GM19099 (cell line): ENCODE measurements around the gene SPARCL1.

ENCODE experiments used
- POLR2A ChIP-seq: IDR thresholded peaks from 3 replicates; pipeline ENCODE4 v1.6.1; 2011; ENCODE audit warnings: low read depth; ENCODE audit not compliant: insufficient read length; ENCODE audit errors: extremely low read depth

The SPARCL1 gene

GRCh38 chr4:87442889-87443288 is 86.3 kb downstream of the SPARCL1 start:
- no peak for TF ChIP-seq POLR2A

- TF ChIP-seq POLR2A, result no peak
Measured at GRCh38 chr4:87433342-87433741, 95.8 kb downstream of the SPARCL1 start.

GRCh38 chr4:87430038-87430437 is 99.1 kb downstream of the SPARCL1 start:
- no peak for TF ChIP-seq POLR2A

GRCh38 chr4:87428979-87429378 is 100.2 kb downstream of the SPARCL1 start:
- no peak for TF ChIP-seq POLR2A

GRCh38 chr4:87427518-87427868 is 101.7 kb downstream of the SPARCL1 start:
- no peak for TF ChIP-seq POLR2A

- TF ChIP-seq POLR2A, result no peak
Measured at GRCh38 chr4:87426865-87427517, 102.2 kb downstream of the SPARCL1 start.

- TF ChIP-seq POLR2A, result no peak
Measured at GRCh38 chr4:87425711-87426110, 103.5 kb downstream of the SPARCL1 start.
